ENCODE data around the gene FTL.

Gene FTL

DNA sequence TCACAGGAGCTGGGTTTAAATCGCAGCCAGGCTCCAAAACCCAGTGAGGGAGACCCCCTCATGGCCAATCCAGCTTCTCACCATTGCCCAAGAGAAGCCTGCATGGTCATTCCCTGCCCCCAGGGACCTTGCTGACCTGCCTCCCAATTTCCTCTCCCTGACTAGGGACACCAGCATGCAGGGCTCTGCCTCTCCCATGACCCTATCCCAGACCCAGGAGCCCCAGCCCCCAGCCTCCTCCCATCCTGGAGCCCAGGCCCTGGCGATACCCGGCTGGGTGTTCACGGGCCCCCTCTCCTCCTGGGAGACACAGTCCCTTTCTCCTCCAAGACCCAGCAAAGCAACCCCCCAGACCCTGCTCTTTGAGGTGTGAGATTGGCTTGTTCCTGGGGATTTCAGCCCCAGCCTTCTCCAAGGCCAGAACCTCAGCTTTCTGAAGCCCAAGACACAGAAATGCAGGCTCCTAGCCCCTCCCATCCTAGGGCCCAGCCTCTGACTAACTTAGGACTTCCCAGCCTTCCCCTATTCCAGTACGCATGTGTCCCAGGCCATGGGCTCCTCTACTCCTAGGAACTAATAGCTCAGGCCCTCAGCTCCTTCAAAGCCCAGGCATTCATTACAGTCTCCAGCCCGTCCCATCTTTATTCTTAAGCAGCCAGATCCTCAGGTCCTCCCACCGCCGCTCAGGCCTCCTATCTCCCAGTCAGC is 26.9 kb downstream of the FTL start:
- TF ChIP-seq, protein P1, sequence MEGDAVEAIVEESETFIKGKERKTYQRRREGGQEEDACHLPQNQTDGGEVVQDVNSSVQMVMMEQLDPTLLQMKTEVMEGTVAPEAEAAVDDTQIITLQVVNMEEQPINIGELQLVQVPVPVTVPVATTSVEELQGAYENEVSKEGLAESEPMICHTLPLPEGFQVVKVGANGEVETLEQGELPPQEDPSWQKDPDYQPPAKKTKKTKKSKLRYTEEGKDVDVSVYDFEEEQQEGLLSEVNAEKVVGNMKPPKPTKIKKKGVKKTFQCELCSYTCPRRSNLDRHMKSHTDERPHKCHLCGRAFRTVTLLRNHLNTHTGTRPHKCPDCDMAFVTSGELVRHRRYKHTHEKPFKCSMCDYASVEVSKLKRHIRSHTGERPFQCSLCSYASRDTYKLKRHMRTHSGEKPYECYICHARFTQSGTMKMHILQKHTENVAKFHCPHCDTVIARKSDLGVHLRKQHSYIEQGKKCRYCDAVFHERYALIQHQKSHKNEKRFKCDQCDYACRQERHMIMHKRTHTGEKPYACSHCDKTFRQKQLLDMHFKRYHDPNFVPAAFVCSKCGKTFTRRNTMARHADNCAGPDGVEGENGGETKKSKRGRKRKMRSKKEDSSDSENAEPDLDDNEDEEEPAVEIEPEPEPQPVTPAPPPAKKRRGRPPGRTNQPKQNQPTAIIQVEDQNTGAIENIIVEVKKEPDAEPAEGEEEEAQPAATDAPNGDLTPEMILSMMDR (IDR thresholded peaks at IDR 0.05): no peak

DNA sequence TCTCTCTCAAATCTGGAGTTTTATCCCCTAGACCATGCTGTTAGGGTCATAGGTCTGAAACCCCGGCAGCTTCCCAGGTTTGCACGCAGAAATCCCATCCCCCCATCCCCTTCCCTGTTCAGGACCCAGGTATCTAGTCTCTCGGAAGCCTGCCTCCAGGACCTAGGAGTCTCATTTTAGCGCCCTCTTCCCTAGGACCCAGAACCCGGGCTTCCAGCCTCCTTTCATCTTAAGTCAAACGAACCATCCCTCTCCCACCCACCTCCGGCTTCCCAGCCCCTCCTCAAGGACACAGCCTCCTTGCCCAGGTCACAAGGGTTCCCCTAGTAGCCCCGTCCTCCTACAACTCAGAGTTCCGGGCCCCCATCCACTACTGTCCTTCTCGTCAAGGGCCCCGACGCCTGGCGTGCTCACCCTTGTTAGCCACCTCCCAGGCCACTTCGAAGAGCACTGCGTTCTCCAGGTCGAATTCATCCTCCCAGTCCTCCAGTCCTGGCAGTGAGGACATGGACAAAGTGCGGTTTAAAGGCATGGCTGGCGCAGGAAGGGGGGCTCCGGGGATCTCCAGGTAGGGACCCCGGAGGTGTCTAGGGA is 27.6 kb downstream of the FTL start:
- TF ChIP-seq, protein P1 (IDR thresholded peaks at IDR 0.05): no peak

DNA sequence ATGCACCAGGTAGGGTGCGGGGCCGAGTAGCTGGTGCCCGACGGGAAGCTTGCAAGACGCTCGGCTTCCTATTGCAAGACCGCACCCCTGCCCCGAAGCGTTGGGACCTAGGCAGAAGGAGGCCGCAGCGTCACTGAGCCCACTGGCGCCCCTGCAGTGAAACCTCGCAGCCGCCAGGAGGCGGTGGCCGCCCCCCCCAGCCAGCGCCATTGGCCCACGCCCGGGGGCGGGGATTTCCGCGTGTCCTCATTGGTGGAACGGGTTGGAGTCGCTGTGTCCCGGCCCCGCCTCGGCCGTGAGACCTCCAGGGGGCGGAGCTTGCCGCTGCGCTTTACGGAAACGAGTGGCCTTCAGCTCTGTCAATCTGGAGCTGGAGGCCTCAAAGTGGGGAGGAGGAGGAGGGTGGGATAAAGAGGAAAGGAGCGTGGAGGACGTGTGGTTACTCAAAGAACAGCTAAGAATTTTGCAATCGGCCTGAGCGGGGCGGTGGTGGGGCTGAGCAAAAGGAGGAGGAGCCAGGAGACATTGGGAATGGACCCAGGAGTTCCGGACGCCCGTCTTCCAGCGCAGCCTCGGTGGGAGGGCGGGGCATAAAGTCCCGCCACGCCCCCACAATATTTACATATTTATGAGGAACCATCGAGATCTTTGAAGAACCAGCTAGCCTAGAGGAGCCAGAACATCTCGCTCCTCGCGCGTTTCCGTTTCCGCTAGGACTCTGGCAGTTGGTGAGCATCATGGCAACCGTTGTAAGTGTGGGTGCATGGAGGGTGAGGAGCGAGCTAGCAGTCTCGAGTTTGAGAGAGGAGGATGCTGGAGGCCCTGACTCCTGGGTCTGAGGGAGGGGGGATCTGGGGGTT is 28.3 kb downstream of the FTL start, which contains the start of the genes GYS1 and RUVBL2:
Gene GYS1 (minus strand): TSS at position 135 of the 860 bp plus-strand sequence. CDS start 197 bp downstream, outside the sequence.
Gene RUVBL2 (plus strand): TSS at position 713 of the 860 bp plus-strand sequence. CDS start 25 bp downstream, at position 738.
- TF ChIP-seq, protein P1 (IDR thresholded peaks at IDR 0.05): peak; percentile 69

DNA sequence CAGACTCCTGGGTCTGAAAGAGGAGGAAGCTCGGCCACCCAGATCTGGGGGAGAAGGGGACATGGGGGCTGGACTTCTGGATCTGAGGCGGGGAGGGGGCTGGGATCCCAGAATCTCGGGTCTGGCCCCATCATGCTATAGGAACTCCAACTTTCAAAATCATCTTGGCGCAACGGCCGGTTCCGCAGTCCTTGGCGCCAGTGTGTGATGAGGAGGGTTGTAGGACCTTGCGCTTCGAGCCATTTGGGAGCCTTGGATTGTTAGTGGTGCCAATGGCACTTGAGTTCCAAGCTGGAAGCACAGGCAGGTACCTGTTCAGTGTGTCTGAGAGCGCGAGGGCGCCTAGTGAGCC is 28.9 kb downstream of the FTL start:
- TF ChIP-seq, protein P1 (IDR thresholded peaks at IDR 0.05): no peak

DNA sequence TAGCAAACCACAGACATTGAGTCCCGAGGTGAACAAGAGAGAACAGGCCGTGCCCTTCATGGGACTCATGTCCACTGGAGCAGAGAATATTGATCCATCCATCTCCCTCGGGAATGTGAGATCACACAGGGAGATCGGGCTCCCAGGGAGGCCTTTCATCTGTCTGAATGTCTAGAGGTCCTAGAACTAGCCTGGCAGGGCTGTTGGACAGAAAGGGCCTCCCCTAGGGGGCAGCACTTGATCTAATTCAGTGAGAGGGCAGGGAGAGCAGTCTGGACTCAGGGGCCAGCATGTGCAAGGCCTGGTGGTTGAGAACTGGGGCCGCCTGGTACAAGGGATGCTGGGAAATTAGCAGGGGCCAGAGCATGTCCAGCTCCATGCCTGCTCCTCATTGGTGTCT is 32.9 kb downstream of the FTL start:
- TF ChIP-seq, protein P1 (IDR thresholded peaks at IDR 0.05): peak; percentile 29; the same call in 1 of the 2 replicates

DNA sequence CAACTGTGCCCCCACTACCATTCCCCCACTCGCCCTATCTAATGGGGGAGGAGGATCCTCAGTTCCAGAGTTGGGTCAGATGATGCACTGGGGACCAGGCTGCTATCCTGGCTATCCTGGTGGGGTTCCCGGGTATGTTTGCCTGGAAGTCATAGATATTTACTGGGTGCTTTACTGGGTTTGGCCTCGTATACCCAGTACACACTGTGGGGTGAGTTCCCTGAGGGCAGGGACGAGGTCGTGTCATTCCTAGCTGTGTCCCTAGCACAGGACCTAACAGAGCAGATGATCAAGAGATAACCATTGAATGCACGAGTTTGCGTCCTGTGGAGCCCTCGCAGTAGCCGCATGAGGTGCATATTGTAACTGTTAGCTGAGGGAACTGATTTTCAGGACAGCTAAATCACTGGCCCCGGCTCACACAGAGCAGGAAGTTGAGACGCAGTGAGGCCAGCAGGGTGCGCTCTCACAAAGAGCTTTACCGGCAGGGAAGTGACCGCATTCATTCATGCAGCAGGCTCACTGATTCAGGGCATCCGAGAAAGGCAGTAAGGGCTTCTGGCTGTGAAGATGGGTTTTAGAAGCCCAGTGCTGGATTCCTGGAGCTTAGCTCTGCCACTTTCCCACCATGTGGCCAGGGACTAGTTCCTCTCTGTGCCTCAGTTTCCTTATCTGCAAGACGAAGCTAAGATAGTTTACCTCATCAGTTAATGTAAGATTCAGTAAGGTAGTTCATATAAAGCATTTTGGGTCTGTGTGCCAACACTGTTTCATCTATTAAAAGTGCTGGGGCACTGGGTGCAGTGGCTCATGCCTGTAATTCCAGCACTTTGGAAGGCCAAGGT is 34.6 kb downstream of the FTL start:
- TF ChIP-seq, protein P1 (IDR thresholded peaks at IDR 0.05): peak; percentile 32; the same call in 1 of the 2 replicates

DNA sequence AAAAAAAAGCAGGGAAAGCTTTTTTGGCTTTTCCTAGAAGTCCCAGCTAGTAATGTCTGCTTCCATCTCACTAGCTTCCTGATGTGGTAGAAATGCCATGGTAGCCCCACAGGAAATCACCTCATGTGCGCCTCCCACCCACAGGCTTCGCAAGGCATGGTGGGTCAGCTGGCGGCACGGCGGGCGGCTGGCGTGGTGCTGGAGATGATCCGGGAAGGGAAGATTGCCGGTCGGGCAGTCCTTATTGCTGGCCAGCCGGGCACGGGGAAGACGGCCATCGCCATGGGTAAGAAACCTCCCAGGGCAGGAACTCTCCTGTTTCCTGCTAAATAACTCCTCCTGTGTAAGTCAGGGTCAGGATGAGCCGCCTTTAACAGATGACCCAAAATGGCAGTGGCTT is 39.0 kb downstream of the FTL start:
- TF ChIP-seq, protein P1 (IDR thresholded peaks at IDR 0.05): no peak
